Fibroblast of mammary gland (primary cell): ENCODE data around the gene TMEM132A.

Source experiments
- DNase-seq: peaks from one replicate; pipeline ENCODE4 v3.0.0-alpha.2; 2010; ENCODE audit warnings: low read depth
- H3K4me3 ChIP-seq: 2 replicates; pipeline ENCODE4 v1.5.1; 2011; ENCODE audit warnings: low read depth, mild to moderate bottlenecking, low read length, moderate library complexity; ENCODE audit not compliant: control insufficient read depth
- CTCF ChIP-seq: conservative IDR thresholded peaks from 2 replicates; pipeline ENCODE4 v1.5.1; 2011; ENCODE audit warnings: low read depth, low read length, inconsistent platforms; ENCODE audit not compliant: control insufficient read depth, insufficient read depth

Gene TMEM132A

GRCh38 chr11:60924110-60924905 lies at the start of gene TMEM132A:
Gene TMEM132A (plus strand): TSS chr11:60924460. CDS start chr11:60924634, 174 bp downstream.
- no peak for TF ChIP-seq CTCF
- DNase-seq = peak; percentile 54
- H3K4me3 ChIP-seq = peak within 1 kb of the TSS; percentile 48

- H3K4me3 ChIP-seq = no peak overlapping the region
- no peak for TF ChIP-seq CTCF
- no peak for DNase-seq
Observed at GRCh38 chr11:60875366-60876167, 48.7 kb upstream of the TMEM132A start.

- H3K4me3 ChIP-seq = no peak overlapping the region
- no peak for DNase-seq
- no peak for TF ChIP-seq CTCF
Observed at GRCh38 chr11:60876168-60876485, 48.1 kb upstream of the TMEM132A start.

- DNase-seq = no peak
- H3K4me3 ChIP-seq = no peak overlapping the region
- TF ChIP-seq CTCF = no peak
Observed at GRCh38 chr11:60878245-60879101, 45.8 kb upstream of the TMEM132A start.

GRCh38 chr11:60879104-60879503 lies 45.2 kb upstream of the TMEM132A start:
- DNase-seq = no peak
- H3K4me3 ChIP-seq = no peak overlapping the region
- no peak for TF ChIP-seq CTCF

GRCh38 chr11:60879971-60880588 lies 44.2 kb upstream of the TMEM132A start:
- no peak for DNase-seq
- H3K4me3 ChIP-seq = no peak overlapping the region
- TF ChIP-seq CTCF = no peak
